ENCODE measurements around the gene CST3. TPM values are rescaled to one million over a fixed set of nuclear protein-coding genes. Genes with fewer than 3 reads are reported as not detected.

The CST3 gene
- total and polyA plus RNA-seq, 5 experiments from 2014 or later, result 0.65 to 10.7 (median 5.3) TPM

- ATAC-seq, result no peak
- no peaks in the 10 kb centered on the region for H3K36me3 Mint-ChIP-seq
- POLR2A ChIA-PET, result no interaction called here
- no peak overlapping the region for H3K4me3 Mint-ChIP-seq
- H3K9me3 Mint-ChIP-seq, result no peaks in the 10 kb centered on the region
- no peak overlapping the region for H3K27ac Mint-ChIP-seq
- peaks cover 0 to 6% (median 1%) of the 10 kb centered on the region in 4 donors for H3K4me1 Mint-ChIP-seq
- DNase-seq, result no peak
- H3K27me3 Mint-ChIP-seq, result no peaks in the 10 kb centered on the region
These were observed 9.6 kb upstream of the CST3 start for GRCh38 chr20:23647346-23647745.

GRCh38 chr20:23646106-23646873, 8.5 kb upstream of the CST3 start:
- H3K4me3 Mint-ChIP-seq, result no peak overlapping the region
- H3K27me3 Mint-ChIP-seq, result no peaks in the 10 kb centered on the region
- H3K36me3 Mint-ChIP-seq, result no peaks in the 10 kb centered on the region
- no peaks in the 10 kb centered on the region for H3K9me3 Mint-ChIP-seq
- H3K4me1 Mint-ChIP-seq, result peaks cover 0 to 6% (median 1%) of the 10 kb centered on the region in 4 donors
- ATAC-seq (no peak), DNase-seq (no peak)
- POLR2A ChIA-PET, result no interaction called here
- no peak overlapping the region for H3K27ac Mint-ChIP-seq

GRCh38 chr20:23645575-23645974, 7.8 kb upstream of the CST3 start:
- Mint-ChIP-seq H3K9me3 (no peaks in the 10 kb centered on the region), H3K27me3 (no peaks in the 10 kb centered on the region), H3K4me3 (no peak overlapping the region), H3K36me3 (no peaks in the 10 kb centered on the region), H3K4me1 (peaks cover 0 to 6% (median 1%) of the 10 kb centered on the region in 4 donors), H3K27ac (no peak overlapping the region)
- DNase-seq (no peak), ATAC-seq (no peak)
- POLR2A ChIA-PET, result no interaction called here

GRCh38 chr20:23644164-23644563, 6.4 kb upstream of the CST3 start:
- Mint-ChIP-seq H3K9me3 (no peaks in the 10 kb centered on the region), H3K27ac (no peak overlapping the region), H3K27me3 (peaks cover 2 to 8% (median 7%) of the 10 kb centered on the region in 5 donors), H3K4me3 (no peak overlapping the region), H3K36me3 (no peaks in the 10 kb centered on the region), H3K4me1 (peaks cover 0 to 8% (median 4%) of the 10 kb centered on the region in 4 donors)
- DNase-seq (no peak), ATAC-seq (no peak)
- POLR2A ChIA-PET, result no interaction called here

- no peak for DNase-seq
- H3K4me3 Mint-ChIP-seq, result no peak overlapping the region
- no peak overlapping the region for H3K27ac Mint-ChIP-seq
- no peaks in the 10 kb centered on the region for H3K36me3 Mint-ChIP-seq
- no peak for ATAC-seq
- H3K4me1 Mint-ChIP-seq, result peaks cover 0 to 10% (median 4%) of the 10 kb centered on the region in 4 donors
- H3K9me3 Mint-ChIP-seq, result no peaks in the 10 kb centered on the region
- POLR2A ChIA-PET, result no interaction called here
- H3K27me3 Mint-ChIP-seq, result peaks cover 2 to 13% (median 11%) of the 10 kb centered on the region in 5 donors
These were observed 5.9 kb upstream of the CST3 start for GRCh38 chr20:23643659-23644058.

- peaks cover 2 to 19% (median 13%) of the 10 kb centered on the region in 5 donors for H3K27me3 Mint-ChIP-seq
- no peak overlapping the region for H3K27ac Mint-ChIP-seq
- H3K4me1 Mint-ChIP-seq, result peaks cover under 1 to 10% (median 5%) of the 10 kb centered on the region in 4 donors
- no peaks in the 10 kb centered on the region for H3K9me3 Mint-ChIP-seq
- POLR2A ChIA-PET, result no interaction called here
- DNase-seq, result no peak
- no peak for ATAC-seq
- no peaks in the 10 kb centered on the region for H3K36me3 Mint-ChIP-seq
- H3K4me3 Mint-ChIP-seq, result no peak overlapping the region
These were observed 4.4 kb upstream of the CST3 start for GRCh38 chr20:23641936-23642751.

GRCh38 chr20:23640671-23641667, 3.2 kb upstream of the CST3 start:
- Mint-ChIP-seq H3K27me3 (peaks cover 8 to 31% (median 23%) of the 10 kb centered on the region in 5 donors), H3K4me3 (no peak overlapping the region), H3K4me1 (peaks cover 4 to 18% (median 10%) of the 10 kb centered on the region in 4 donors), H3K9me3 (no peaks in the 10 kb centered on the region), H3K36me3 (no peaks in the 10 kb centered on the region), H3K27ac (no peak overlapping the region)
- DNase-seq (no peak), ATAC-seq (no peak)
- POLR2A ChIA-PET, result no interaction called here

- Mint-ChIP-seq H3K4me1 (peaks cover 4 to 20% (median 10%) of the 10 kb centered on the region in 4 donors), H3K9me3 (no peaks in the 10 kb centered on the region), H3K4me3 (no peak overlapping the region), H3K27me3 (peaks cover 8 to 35% (median 23%) of the 10 kb centered on the region in 5 donors), H3K27ac (no peak overlapping the region), H3K36me3 (no peaks in the 10 kb centered on the region)
- ATAC-seq (no peak), DNase-seq (no peak)
- POLR2A ChIA-PET, result no interaction called here
These were observed 2.4 kb upstream of the CST3 start for GRCh38 chr20:23640018-23640601.

- H3K27me3 Mint-ChIP-seq, result peaks cover 8 to 35% (median 25%) of the 10 kb centered on the region in 5 donors
- ATAC-seq (no peak), DNase-seq (no peak)
- H3K9me3 Mint-ChIP-seq, result no peaks in the 10 kb centered on the region
- H3K27ac Mint-ChIP-seq, result no peak overlapping the region
- peaks cover 4 to 20% (median 10%) of the 10 kb centered on the region in 4 donors for H3K4me1 Mint-ChIP-seq
- POLR2A ChIA-PET, result no interaction called here
- peak overlapping the region in 1 of 10 donors; percentile 45 for H3K4me3 Mint-ChIP-seq
- H3K36me3 Mint-ChIP-seq, result no peaks in the 10 kb centered on the region
These were observed 1.8 kb upstream of the CST3 start for GRCh38 chr20:23639490-23639958.

- no peaks in the 10 kb centered on the region for H3K9me3 Mint-ChIP-seq
- peak overlapping the region in 1 of 10 donors; percentile 36 for H3K4me3 Mint-ChIP-seq
- peaks cover 8 to 35% (median 26%) of the 10 kb centered on the region in 5 donors for H3K27me3 Mint-ChIP-seq
- H3K27ac Mint-ChIP-seq, result no peak overlapping the region
- H3K36me3 Mint-ChIP-seq, result no peaks in the 10 kb centered on the region
- POLR2A ChIA-PET, result no interaction called here
- DNase-seq (no peak), ATAC-seq (no peak)
- H3K4me1 Mint-ChIP-seq, result peaks cover 4 to 17% (median 6%) of the 10 kb centered on the region in 4 donors
These were observed 554 bp upstream of the CST3 start for GRCh38 chr20:23638309-23638708.

GRCh38 chr20:23636908-23637281, 860 bp downstream of the CST3 start:
- no peak for DNase-seq
- Mint-ChIP-seq H3K4me3 (peak overlapping the region in 8 of 10 donors; percentile 26 to 83 (median 58)), H3K9me3 (no peaks in the 10 kb centered on the region), H3K27ac (peak overlapping the region in 1 of 10 donors; percentile 30), H3K27me3 (peaks cover 8 to 35% (median 26%) of the 10 kb centered on the region in 5 donors), H3K4me1 (peaks cover 4 to 17% (median 6%) of the 10 kb centered on the region in 4 donors), H3K36me3 (no peaks in the 10 kb centered on the region)
- POLR2A ChIA-PET, result no interaction called here
- ATAC-seq, result no peak

Data from naive thymus-derived CD8-positive, alpha-beta T cell (primary cell).